ENCODE data around the gene GTF2A2. TPM values are rescaled to one million over a fixed set of nuclear protein-coding genes. Genes with fewer than 3 reads are reported as not detected.
"Not testable (repeated sequence)": the region's sequence is repeated elsewhere in the genome, so short reads cannot be mapped to it uniquely, and the experiment has no call there.

The GTF2A2 gene
- total and polyA plus RNA-seq, 4 donors = 11.7 to 101 (median 27.2) TPM

DNA sequence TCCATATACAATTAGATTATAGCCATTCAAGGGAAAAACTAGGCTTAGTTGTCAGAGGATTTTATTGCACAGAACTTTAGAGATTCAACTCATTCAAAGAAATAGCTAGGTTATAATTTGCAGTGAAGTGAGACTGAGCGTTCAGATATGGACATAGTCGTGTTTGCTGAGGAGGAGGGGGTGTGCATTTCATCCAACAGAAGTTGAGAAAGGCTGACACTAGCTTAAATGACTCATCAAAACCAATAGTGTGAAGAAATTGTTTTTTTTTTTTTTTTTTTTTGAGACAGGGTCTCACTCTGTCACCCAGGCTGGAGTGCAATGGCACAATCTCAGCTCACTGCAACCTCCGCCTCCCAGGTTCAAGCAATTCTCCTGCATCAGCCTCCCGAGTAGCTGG lies 40.8 kb upstream of the GTF2A2 start:
- not testable (repeated sequence) for H3K4me3 ChIP-seq (ENCODE audit: low read depth in 1 of 3, low read length in 3 of 3); H3K9me3 ChIP-seq (ENCODE audit: control insufficient read depth in 4 of 4, low read length in 3 of 4); H3K27ac ChIP-seq (ENCODE audit: low read depth in 1 of 2, low read length in 2 of 2); H3K9ac ChIP-seq (ENCODE audit: low read depth in 1 of 2, low read length in 2 of 2); DNase-seq (ENCODE audit: low spot score); H3K4me1 ChIP-seq (ENCODE audit: control insufficient read depth in 4 of 4, insufficient read depth in 4 of 4, low read length in 3 of 4); H3K36me3 ChIP-seq (ENCODE audit: control insufficient read depth in 4 of 4, insufficient read depth in 3 of 4, low read depth in 1 of 4, low read length in 3 of 4); H3K27me3 ChIP-seq (ENCODE audit: control insufficient read depth in 4 of 4, insufficient read depth in 4 of 4, low read length in 3 of 4)
- TF ChIP-seq JUND (IDR thresholded peaks at IDR 0.05) = peak in 1 of 2 donors; percentile 23
- whole genome bisulfite sequencing = 72% methylated on average over 4 of the region's 4 CpGs

GRCh38 chr15:59696332-59696731 lies 39.0 kb upstream of the GTF2A2 start:
- Histone ChIP-seq H3K9ac (ENCODE audit: low read depth in 1 of 2, low read length in 2 of 2) (no peak overlapping the region), H3K27me3 (ENCODE audit: control insufficient read depth in 4 of 4, insufficient read depth in 4 of 4, low read length in 3 of 4) (no peaks in the 10 kb centered on the region), H3K36me3 (ENCODE audit: control insufficient read depth in 4 of 4, insufficient read depth in 3 of 4, low read depth in 1 of 4, low read length in 3 of 4) (no peaks in the 10 kb centered on the region), H3K9me3 (ENCODE audit: control insufficient read depth in 4 of 4, low read length in 3 of 4) (no peaks in the 10 kb centered on the region), H3K4me1 (ENCODE audit: control insufficient read depth in 4 of 4, insufficient read depth in 4 of 4, low read length in 3 of 4) (peaks cover 0 to 4% (median 1%) of the 10 kb centered on the region in 4 donors), H3K4me3 (ENCODE audit: low read depth in 1 of 3, low read length in 3 of 3) (no peak overlapping the region), H3K27ac (ENCODE audit: low read depth in 1 of 2, low read length in 2 of 2) (no peak overlapping the region)
- TF ChIP-seq ZBTB33 (IDR thresholded peaks at IDR 0.05) (no peak), GABPA (IDR thresholded peaks at IDR 0.05 in 1 of 2, conservative IDR thresholded peaks at IDR 0.05 in 1 of 2) (no peak), ATF3 (IDR thresholded peaks at IDR 0.05) (no peak), FOXA2 (IDR thresholded peaks at IDR 0.05) (no peak), EGR1 (IDR thresholded peaks at IDR 0.05; ENCODE audit: low read depth in 2 of 2) (no peak), SP1 (IDR thresholded peaks at IDR 0.05) (no peak), JUND (IDR thresholded peaks at IDR 0.05) (no peak), HNF4G (IDR thresholded peaks at IDR 0.05) (no peak), NR2F2 (IDR thresholded peaks at IDR 0.05) (no peak), RXRA (IDR thresholded peaks at IDR 0.05) (no peak), RAD21 (IDR thresholded peaks at IDR 0.05) (no peak), FOXA1 (IDR thresholded peaks at IDR 0.05) (no peak), YY1 (IDR thresholded peaks at IDR 0.05) (no peak), MAX (IDR thresholded peaks at IDR 0.05) (no peak), TAF1 (conservative IDR thresholded peaks at IDR 0.05) (no peak)
- TF ChIP-seq, protein P1, sequence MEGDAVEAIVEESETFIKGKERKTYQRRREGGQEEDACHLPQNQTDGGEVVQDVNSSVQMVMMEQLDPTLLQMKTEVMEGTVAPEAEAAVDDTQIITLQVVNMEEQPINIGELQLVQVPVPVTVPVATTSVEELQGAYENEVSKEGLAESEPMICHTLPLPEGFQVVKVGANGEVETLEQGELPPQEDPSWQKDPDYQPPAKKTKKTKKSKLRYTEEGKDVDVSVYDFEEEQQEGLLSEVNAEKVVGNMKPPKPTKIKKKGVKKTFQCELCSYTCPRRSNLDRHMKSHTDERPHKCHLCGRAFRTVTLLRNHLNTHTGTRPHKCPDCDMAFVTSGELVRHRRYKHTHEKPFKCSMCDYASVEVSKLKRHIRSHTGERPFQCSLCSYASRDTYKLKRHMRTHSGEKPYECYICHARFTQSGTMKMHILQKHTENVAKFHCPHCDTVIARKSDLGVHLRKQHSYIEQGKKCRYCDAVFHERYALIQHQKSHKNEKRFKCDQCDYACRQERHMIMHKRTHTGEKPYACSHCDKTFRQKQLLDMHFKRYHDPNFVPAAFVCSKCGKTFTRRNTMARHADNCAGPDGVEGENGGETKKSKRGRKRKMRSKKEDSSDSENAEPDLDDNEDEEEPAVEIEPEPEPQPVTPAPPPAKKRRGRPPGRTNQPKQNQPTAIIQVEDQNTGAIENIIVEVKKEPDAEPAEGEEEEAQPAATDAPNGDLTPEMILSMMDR (IDR thresholded peaks at IDR 0.05; ENCODE audit: low read depth, low read length, missing input control) = no peak
- TF ChIP-seq, protein P2, sequence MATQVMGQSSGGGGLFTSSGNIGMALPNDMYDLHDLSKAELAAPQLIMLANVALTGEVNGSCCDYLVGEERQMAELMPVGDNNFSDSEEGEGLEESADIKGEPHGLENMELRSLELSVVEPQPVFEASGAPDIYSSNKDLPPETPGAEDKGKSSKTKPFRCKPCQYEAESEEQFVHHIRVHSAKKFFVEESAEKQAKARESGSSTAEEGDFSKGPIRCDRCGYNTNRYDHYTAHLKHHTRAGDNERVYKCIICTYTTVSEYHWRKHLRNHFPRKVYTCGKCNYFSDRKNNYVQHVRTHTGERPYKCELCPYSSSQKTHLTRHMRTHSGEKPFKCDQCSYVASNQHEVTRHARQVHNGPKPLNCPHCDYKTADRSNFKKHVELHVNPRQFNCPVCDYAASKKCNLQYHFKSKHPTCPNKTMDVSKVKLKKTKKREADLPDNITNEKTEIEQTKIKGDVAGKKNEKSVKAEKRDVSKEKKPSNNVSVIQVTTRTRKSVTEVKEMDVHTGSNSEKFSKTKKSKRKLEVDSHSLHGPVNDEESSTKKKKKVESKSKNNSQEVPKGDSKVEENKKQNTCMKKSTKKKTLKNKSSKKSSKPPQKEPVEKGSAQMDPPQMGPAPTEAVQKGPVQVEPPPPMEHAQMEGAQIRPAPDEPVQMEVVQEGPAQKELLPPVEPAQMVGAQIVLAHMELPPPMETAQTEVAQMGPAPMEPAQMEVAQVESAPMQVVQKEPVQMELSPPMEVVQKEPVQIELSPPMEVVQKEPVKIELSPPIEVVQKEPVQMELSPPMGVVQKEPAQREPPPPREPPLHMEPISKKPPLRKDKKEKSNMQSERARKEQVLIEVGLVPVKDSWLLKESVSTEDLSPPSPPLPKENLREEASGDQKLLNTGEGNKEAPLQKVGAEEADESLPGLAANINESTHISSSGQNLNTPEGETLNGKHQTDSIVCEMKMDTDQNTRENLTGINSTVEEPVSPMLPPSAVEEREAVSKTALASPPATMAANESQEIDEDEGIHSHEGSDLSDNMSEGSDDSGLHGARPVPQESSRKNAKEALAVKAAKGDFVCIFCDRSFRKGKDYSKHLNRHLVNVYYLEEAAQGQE (IDR thresholded peaks at IDR 0.05) = no peak
- no peak for DNase-seq (ENCODE audit: low spot score)
- WGBS = 89% methylated on average over 4 of the region's 4 CpGs

Measured in liver (tissue), 9 donors.